Activated effector memory CD4-positive, alpha-beta T cell treated with Interleukin-2 at 50 U/mL for 16 hours (primary cell): ENCODE measurements around the gene P3R3URF.

ENCODE experiments used
- DNase-seq: peaks from one replicate; pipeline ENCODE4 v3.0.0-alpha.2; 2020

P3R3URF gene

GRCh38 chr1:46171871-46172270 lies 4.4 kb downstream of the P3R3URF start:
- DNase-seq, result no peak

- no peak for DNase-seq
Observed at GRCh38 chr1:46171351-46171750, 4.9 kb downstream of the P3R3URF start.

DNA sequence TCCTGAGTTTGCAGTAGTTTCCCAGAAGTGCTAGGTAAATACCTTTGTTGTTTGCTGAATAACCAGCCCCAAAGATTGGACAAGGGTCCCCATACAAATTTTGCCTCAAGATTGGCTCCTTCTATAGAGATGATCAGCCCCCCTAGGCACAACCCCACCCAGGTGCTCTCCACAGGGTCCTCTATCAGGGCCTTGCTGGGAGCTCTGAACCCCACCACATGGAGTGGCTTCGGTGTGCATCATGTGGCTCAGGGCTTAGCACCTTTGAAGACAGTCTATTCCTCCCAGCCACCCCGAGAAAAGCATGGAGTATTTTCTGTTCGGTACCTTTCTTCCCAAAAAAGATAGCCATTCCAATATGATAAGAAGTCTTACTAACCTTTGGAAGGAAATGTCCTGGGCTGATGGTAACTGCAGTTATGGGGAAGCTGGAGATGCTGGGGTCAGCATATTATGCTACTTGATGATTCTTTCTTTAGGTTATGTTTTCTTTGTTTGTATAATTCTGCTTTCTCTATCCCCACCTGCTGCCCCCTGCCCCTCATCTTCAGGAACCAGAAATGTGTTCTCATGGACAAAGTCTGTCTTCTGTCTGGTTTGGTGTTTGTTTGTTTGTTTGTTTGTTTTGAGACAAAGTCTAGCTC lies 6.4 kb downstream of the P3R3URF start:
- no peak for DNase-seq

- no peak for DNase-seq
Observed at GRCh38 chr1:46168477-46168876, 7.8 kb downstream of the P3R3URF start.

DNA sequence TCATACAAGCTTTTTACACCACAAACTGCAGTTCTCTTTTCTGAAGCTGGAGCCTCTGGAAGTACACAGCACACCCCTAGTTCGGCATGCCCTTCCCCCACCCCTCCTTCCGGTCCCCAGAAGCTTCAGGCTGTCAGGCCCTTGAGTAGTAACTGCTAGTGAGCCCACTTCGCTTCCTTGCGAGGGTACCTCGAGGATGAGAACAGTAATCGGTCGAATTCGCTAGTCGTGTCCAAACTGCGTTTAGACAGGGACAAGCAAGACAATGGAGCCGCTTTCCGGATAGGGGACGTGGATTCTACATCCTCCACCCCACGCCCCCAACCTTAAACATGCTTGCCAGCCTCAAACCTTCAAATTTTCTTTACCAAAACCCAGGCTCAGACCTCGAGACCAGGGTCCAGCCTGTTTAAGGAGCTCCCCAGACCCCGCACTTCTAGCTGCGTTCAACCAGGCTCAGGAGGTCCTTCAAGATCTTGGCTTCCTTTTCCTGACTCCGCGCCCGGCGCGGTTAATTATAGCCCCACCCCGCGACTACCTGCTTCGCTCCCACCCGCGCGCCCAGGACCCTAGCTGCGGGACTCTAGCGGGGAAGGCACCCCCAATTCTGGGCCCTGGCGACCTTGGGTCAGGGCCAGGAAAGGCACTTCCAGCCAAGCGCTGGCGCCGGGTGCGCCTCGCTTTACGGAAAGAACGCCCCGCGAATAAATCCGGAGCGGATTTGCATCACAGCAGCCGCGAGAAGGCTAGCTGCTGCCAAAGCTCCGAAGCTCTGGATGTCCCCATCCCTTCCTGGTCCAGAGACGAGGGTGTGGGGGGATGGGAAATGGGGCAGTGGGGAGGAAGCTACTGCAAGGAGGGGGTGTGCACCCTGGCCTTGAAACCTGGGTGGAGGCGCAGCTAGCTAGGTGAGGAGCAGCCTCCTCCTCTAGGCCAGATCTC lies 9.5 kb downstream of the P3R3URF start:
- peak; percentile 28 for DNase-seq

DNA sequence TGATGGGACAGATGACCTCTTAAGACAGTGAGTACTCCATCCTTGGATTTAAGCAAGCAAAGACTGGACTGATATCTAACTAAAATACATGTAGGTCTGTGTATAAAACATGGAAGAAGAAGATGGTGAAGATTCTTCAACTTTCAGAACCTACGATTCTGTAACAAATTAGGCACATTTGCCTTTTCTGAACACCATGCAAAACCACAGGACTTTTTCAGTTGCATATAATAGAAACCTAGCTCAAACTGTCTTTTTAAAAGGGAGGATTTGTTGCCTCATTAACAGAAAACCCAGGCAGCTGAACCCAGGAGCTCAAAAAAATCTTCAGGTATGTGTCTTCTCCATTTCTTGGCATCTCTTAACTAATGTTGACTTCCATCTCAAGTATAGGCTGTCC lies 16.1 kb downstream of the P3R3URF start:
- DNase-seq, result no peak

GRCh38 chr1:46159516-46159915 lies 16.8 kb downstream of the P3R3URF start:
- DNase-seq, result no peak

DNA sequence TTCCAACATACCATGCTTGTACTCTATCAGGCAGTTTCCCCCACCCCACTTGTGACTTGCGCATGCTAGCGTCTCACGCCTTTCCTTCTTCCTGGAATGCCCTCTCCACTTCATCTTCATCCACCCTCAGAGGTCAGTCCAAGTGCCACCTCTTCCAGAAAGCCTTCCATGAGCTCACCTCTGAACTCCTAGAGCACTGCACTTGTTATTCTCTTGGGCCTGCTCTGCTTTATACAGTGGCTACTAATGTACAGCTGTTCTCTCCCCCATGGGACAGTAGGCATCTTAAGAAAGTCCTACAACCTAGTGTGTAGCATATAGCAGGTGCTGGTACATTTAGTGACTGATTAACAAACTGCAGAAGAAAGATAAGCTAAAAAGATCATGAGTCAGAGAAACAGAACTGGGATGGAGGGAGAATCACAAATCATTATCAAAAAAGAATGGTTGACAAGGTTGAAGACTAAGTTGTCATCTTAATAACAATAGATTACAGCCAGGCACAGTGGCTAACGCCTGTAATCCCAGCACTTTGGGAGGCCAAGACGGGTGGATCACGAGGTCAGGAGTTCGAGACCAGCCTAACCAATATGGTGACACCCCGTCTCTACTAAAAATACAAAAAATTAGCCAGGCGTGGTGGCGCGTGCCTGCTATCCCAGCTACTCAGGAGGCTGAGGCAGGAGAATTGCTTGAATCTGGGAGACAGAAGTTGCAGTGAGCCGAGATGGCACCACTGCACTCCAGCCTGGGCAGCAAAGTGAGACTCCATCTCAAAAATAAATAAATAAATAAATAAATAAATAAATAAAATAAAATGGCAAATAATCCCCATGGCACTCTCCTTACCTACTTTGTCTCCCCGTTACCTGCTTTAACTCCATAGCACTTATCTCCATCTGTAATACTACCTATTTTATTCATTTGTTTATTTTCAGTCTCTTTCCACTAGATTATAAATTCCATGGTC lies 17.7 kb downstream of the P3R3URF start:
- DNase-seq, result no peak

DNA sequence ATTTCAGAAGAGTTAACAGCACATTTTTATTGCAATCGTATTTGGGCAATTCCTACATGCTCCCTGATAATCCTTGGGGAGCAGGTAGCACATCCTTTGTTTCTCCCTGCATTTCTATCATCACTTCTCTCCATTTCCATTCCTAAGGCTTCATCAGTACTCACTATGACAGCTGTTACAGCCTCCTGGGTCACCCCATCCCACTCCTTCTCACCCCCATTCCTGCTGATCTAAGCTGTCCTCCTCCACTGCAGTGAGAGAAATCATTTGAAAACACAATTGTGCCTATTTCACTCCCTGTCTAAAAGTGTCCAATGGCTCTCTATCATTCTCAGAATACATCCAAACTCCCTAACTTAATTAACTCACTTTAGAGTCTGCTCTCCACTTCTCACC lies 18.4 kb downstream of the P3R3URF start:
- DNase-seq, result no peak

- DNase-seq, result no peak
Observed at GRCh38 chr1:46153732-46154131, 22.6 kb downstream of the P3R3URF start.

DNA sequence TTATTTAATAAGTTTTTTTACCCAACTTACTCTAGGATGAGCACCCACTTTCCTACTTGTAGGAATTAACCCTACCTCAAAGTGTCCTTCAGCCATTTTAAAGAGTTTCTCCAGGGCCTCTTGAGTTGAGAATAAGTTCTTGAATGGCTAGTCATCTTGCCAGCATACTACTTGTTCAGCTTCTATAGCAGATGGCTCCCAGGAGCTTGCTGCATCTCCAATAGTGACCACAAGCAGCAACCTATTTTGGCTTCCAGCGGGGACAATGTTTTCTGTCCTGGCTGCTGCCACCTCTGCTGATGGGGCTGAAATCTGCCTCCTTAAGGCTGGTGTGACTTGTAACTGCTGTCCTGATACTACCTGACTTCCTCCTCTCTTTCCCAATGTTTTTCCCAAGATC lies 23.1 kb downstream of the P3R3URF start:
- DNase-seq, result no peak

- DNase-seq, result no peak
Observed at GRCh38 chr1:46152016-46152415, 24.3 kb downstream of the P3R3URF start.

GRCh38 chr1:46150085-46150484 lies 26.2 kb downstream of the P3R3URF start:
- no peak for DNase-seq

- DNase-seq, result no peak
Observed at GRCh38 chr1:46148318-46148717, 28.0 kb downstream of the P3R3URF start.

DNA sequence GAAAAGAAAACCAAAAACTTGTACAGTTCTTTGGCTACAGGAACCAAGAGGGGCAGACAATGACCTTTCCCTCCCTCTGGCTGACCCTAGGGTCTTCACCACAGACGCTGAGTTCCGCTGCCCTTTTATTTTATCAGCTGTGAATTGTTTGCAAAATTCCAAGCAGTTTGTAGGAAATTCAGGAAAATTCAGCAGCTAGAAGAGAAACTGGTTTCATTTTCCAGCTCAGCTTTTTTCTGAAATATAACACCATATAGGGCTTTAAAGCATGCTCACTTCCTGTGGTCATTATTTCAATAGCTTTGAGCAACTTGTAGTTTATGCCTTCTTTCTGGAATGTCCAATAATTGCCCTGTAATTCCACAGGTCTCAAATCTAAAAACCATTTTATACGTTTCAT lies 38.4 kb downstream of the P3R3URF start:
- no peak for DNase-seq

GRCh38 chr1:46136711-46137110 lies 39.6 kb downstream of the P3R3URF start:
- DNase-seq, result no peak

DNA sequence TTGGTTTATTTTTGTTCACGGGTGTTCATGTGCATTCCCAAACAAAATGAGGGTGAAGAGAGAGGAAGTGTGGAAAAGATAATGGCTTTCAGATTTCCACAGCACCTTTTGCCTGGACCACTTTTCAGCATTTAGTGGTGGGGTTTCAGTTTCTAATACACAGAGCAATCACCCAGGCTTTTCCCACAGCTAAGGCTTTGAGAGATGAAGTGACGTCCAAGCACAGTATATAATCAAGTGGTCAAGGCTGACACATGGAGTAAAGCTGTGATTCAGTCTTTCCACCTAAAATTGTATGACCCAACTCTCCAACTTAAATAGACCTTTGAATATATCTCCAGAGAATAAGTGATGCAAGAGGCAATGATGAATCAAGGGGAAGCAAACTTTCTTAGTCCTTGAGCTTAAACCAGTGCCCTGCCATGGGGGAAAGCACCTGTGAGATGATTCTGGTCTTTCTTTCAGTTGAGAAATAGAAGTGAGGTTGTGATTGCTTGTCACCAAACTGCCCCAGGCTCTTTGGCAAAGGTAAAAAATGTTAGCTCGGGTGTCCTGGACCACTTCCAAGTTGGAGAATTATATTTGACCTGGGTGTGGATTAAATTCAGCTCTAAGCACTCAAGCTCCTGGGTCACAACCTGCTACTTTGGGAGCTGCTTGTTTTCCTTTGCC lies 41.5 kb downstream of the P3R3URF start:
- no peak for DNase-seq

DNA sequence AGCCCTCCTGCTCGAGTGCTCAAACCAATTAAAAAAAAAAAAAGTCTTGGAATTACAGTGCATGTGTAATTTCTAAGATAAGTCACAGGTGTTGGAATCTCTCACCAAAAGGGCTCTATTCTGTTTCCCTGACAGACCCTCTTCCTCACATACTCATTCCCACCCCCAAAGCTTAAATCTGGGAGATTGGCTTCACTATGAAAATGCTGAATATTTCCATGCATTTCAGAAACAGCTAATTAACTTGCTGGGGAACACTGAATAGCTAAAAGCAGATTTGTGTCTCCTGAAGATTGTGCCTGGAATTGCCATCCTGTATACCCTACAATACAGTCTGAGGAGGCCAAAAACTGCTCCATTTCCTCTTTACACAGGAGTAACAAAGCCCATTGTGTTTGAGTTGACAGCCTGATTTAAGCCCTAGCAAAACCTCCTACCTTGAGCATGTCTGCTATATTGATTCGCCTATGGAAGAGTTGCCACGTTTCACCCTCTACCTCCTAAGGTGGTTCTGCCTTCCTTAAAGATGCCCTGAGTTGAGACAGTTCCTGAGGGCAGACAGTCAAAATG lies 42.4 kb downstream of the P3R3URF start:
- DNase-seq, result no peak

DNA sequence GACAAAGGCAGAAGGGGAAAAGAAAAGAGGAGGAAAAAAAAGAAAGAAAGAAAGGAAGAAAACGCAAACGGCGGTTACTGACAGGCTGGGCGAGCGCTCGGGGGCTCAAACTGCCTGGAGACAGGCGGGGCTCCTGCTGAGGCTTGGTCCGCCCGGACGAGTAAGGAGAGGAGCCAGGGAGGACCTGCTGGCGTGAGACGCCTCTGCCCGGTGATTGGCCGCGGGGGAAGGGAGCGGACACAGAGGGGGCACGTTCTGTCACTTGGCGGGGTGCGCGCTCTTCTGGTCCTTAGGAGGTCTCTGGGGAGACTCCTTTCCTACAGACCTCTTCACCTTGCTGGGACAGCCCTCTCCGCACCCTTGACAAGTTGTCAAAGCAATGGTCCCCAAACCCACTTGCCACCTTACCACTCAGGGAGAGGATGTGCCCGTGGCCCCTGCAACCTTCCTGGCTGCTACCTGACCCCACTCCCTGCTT lies 43.1 kb downstream of the P3R3URF start:
- DNase-seq, result no peak

GRCh38 chr1:46132529-46133180 lies 43.6 kb downstream of the P3R3URF start, which contains the start of gene PIK3R3:
Gene PIK3R3, minus strand, starts transcription at chr1:46132629. Its CDS starts 677 bp downstream, at chr1:46131952.
- peak; percentile 83 for DNase-seq
